ENCODE results near the gene TOP2B.

Gene TOP2B

GRCh38 chr3:25576146-25576545 is 88.6 kb downstream of the TOP2B start:
- Histone ChIP-seq H3K36me3 (ENCODE audit: insufficient read depth) (no peaks in the 10 kb centered on the region), H3K79me2 (ENCODE audit: insufficient read depth, low read depth) (no peaks in the 10 kb centered on the region), H3K4me1 (ENCODE audit: low read depth, poor library complexity, severe bottlenecking) (no peaks in the 10 kb centered on the region), H3K4me3 (IDR thresholded peaks at IDR 0.05; ENCODE audit: insufficient read depth, low read depth, low read length) (no peak overlapping the region), H3K9ac (no peak overlapping the region), H2AFZ (ENCODE audit: low read depth) (no peak overlapping the region), H4K20me1 (ENCODE audit: insufficient read depth) (no peaks in the 10 kb centered on the region), H3K27me3 (ENCODE audit: insufficient read depth, low read depth) (no peaks in the 10 kb centered on the region), H3K27ac (no peak overlapping the region), H3K4me2 (no peak overlapping the region)
- TF ChIP-seq CTCF (conservative IDR thresholded peaks at IDR 0.05; ENCODE audit: low read depth, low read length) = no peak

GRCh38 chr3:25575001-25575400 is 89.7 kb downstream of the TOP2B start:
- Histone ChIP-seq H4K20me1 (ENCODE audit: insufficient read depth) (no peaks in the 10 kb centered on the region), H3K9ac (no peak overlapping the region), H2AFZ (ENCODE audit: low read depth) (no peak overlapping the region), H3K79me2 (ENCODE audit: insufficient read depth, low read depth) (no peaks in the 10 kb centered on the region), H3K4me1 (ENCODE audit: low read depth, poor library complexity, severe bottlenecking) (no peaks in the 10 kb centered on the region), H3K4me3 (IDR thresholded peaks at IDR 0.05; ENCODE audit: insufficient read depth, low read depth, low read length) (no peak overlapping the region), H3K27ac (no peak overlapping the region), H3K4me2 (no peak overlapping the region), H3K36me3 (ENCODE audit: insufficient read depth) (no peaks in the 10 kb centered on the region), H3K27me3 (ENCODE audit: insufficient read depth, low read depth) (no peaks in the 10 kb centered on the region)
- no peak for TF ChIP-seq CTCF (conservative IDR thresholded peaks at IDR 0.05; ENCODE audit: low read depth, low read length)

GRCh38 chr3:25574172-25574765 is 90.4 kb downstream of the TOP2B start:
- Histone ChIP-seq H3K27me3 (ENCODE audit: insufficient read depth, low read depth) (no peaks in the 10 kb centered on the region), H3K4me3 (IDR thresholded peaks at IDR 0.05; ENCODE audit: insufficient read depth, low read depth, low read length) (no peak overlapping the region), H4K20me1 (ENCODE audit: insufficient read depth) (no peaks in the 10 kb centered on the region), H3K79me2 (ENCODE audit: insufficient read depth, low read depth) (no peaks in the 10 kb centered on the region), H2AFZ (ENCODE audit: low read depth) (no peak overlapping the region), H3K4me1 (ENCODE audit: low read depth, poor library complexity, severe bottlenecking) (no peaks in the 10 kb centered on the region), H3K4me2 (no peak overlapping the region), H3K36me3 (ENCODE audit: insufficient read depth) (no peaks in the 10 kb centered on the region), H3K9ac (no peak overlapping the region), H3K27ac (no peak overlapping the region)
- no peak for TF ChIP-seq CTCF (conservative IDR thresholded peaks at IDR 0.05; ENCODE audit: low read depth, low read length)

- no peak overlapping the region for H3K9ac ChIP-seq
- no peak overlapping the region for H3K27ac ChIP-seq
- no peaks in the 10 kb centered on the region for H3K4me1 ChIP-seq (ENCODE audit: low read depth, poor library complexity, severe bottlenecking)
- no peak overlapping the region for H3K4me3 ChIP-seq (IDR thresholded peaks at IDR 0.05; ENCODE audit: insufficient read depth, low read depth, low read length)
- no peak overlapping the region for H3K4me2 ChIP-seq
- no peak for TF ChIP-seq CTCF (conservative IDR thresholded peaks at IDR 0.05; ENCODE audit: low read depth, low read length)
- no peaks in the 10 kb centered on the region for H3K79me2 ChIP-seq (ENCODE audit: insufficient read depth, low read depth)
- H3K27me3 ChIP-seq (ENCODE audit: insufficient read depth, low read depth) = no peaks in the 10 kb centered on the region
- H2AFZ ChIP-seq (ENCODE audit: low read depth) = no peak overlapping the region
- no peaks in the 10 kb centered on the region for H3K36me3 ChIP-seq (ENCODE audit: insufficient read depth)
- no peaks in the 10 kb centered on the region for H4K20me1 ChIP-seq (ENCODE audit: insufficient read depth)
These were observed 91.1 kb downstream of the TOP2B start for GRCh38 chr3:25573386-25574171.
